ENCODE measurements around the gene SCIN.
A peak's percentile ranks its signal among the peaks of the same experiment; 100 is the strongest.
"Not testable (repeated sequence)": the region's sequence is repeated elsewhere in the genome, so short reads cannot be mapped to it uniquely, and the experiment has no call there.

The SCIN gene

DNA sequence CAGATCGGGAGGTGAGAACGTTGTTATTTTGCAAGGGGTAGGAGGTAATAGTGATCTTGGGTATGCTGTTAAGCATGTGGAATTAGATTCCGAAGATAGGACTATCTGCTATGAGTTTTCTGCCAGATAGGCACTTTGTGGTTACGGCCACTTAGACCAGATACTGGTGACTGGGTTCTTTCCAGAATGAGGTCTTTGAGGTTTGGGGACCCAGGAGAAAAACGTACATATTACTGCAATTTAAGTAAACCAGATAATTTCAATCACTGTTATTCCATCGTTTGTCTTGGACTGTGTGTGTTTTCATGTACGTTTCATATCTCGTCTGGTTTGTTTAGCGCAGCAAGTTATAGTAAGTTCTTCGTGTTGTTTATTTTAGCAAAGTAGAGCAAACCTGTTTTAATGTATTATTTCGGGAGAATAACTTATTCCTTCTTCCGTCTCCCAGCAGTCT lies 117.2 kb downstream of the SCIN start:
- peak overlapping the region; percentile 97 for H3K27ac Mint-ChIP-seq
- DNase-seq (no peak), ATAC-seq (replicated peaks) (no peak)
- peaks cover 12 to 28% of the 10 kb centered on the region in 2 donors for H3K4me1 Mint-ChIP-seq
- peaks cover 3 to 4% of the 10 kb centered on the region in 2 donors for H3K9me3 Mint-ChIP-seq
- H3K27me3 Mint-ChIP-seq, result no peaks in the 10 kb centered on the region
- peaks cover 0 to under 1% of the 10 kb centered on the region in 2 donors for H3K36me3 Mint-ChIP-seq
- peak overlapping the region; percentile 94 to 96 for H3K4me3 Mint-ChIP-seq

DNA sequence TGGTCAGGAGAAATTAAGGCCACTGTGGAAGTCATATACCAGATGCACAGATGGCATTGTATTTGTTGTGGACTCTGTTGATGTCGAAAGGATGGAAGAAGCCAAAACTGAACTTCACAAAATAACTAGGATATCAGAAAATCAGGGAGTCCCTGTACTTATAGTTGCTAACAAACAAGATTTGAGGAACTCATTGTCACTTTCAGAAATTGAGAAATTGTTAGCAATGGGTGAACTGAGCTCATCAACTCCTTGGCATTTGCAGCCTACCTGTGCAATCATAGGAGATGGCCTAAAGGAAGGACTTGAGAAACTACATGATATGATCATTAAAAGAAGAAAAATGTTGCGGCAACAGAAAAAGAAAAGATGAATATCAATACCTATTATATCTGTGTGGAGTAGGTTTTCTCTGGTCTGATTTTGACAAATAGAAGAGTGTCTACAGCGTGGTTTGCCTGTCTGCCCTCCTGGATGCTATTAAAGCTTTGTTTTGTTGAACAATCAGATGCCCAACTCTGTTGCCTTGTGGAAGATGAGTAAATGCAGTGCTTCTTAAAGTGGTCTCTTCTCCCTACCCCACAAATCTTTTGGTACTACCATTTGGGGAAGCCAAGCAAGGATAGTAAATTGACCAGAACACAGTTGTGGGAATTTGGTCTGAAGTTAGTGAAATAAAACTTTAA lies 118.1 kb downstream of the SCIN start:
- DNase-seq; ATAC-seq (replicated peaks); H3K27me3 Mint-ChIP-seq; H3K36me3 Mint-ChIP-seq; H3K27ac Mint-ChIP-seq; H3K9me3 Mint-ChIP-seq: not testable (repeated sequence)
- peaks cover 14 to 32% of the 10 kb centered on the region in 2 donors for H3K4me1 Mint-ChIP-seq
- H3K4me3 Mint-ChIP-seq, result peak overlapping the region in 1 of 2 donors; percentile 94

DNA sequence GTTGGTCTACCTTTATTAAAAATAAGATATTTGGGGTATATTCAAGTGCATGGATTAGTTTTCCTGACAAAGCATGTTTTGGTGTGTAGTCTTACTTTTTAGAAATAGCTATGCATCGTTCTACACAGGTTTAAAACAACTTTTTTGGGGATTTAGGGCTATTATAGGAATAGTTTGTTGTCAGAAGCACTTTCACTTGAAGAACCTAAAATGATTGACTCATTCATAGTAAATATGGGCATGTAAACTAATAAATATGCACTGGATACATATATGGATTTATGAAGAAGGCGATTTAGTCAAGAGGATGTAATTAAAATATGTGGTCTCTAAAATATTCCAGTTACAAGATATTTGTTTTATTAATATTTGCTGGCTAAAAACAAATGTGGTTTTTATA lies 118.9 kb downstream of the SCIN start:
- no peak overlapping the region for H3K27ac Mint-ChIP-seq
- no peak overlapping the region for H3K4me3 Mint-ChIP-seq
- H3K27me3 Mint-ChIP-seq, result no peaks in the 10 kb centered on the region
- peaks cover 3 to 4% of the 10 kb centered on the region in 2 donors for H3K9me3 Mint-ChIP-seq
- H3K4me1 Mint-ChIP-seq, result peaks cover 15 to 32% of the 10 kb centered on the region in 2 donors
- DNase-seq (no peak), ATAC-seq (replicated peaks) (no peak)
- H3K36me3 Mint-ChIP-seq, result peaks cover 0 to 4% of the 10 kb centered on the region in 2 donors

DNA sequence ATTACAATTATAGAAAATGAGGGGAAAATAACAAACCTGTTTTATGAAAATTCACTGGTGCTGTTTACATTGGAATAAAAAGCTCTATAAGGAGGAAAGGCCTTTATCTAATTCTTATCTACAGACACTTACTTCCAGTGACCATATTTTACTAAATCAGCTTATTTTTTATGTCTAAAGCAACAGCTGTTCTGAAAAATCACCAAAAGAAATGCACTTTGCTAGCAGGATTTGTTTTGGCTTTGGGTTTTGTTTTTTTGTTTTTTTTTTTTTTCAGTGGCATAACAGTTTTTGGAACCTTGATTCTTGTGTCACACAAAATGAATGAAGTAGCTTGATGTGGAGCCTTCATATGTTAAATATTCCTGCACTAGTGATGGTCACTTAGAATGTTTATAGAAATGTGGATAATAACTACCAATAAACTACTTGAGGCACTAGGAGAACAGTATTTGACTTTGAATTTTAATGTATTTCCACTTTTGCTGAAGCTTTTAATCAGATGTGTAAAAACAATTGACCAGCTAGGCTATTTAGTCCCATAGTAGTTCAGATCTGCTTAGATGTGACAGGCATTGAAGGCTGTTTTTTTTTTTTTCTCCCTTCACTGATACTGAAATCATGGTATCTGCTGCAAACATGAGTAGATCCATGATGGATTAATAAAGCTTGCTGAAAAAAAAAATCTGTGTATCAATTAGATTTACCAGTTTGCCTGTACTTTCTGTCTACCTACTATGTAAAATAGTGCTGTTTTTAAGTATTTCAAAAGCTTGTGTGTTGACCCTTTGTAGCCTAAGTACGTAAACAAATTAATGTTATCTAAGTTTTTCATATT lies 119.7 kb downstream of the SCIN start:
- peaks cover 0 to 4% of the 10 kb centered on the region in 2 donors for H3K36me3 Mint-ChIP-seq
- H3K9me3 Mint-ChIP-seq, result peaks cover 3 to 4% of the 10 kb centered on the region in 2 donors
- no peaks in the 10 kb centered on the region for H3K27me3 Mint-ChIP-seq
- H3K4me3 Mint-ChIP-seq, result no peak overlapping the region
- DNase-seq (no peak), ATAC-seq (replicated peaks) (no peak)
- H3K4me1 Mint-ChIP-seq, result peaks cover 19 to 40% of the 10 kb centered on the region in 2 donors
- no peak overlapping the region for H3K27ac Mint-ChIP-seq

DNA sequence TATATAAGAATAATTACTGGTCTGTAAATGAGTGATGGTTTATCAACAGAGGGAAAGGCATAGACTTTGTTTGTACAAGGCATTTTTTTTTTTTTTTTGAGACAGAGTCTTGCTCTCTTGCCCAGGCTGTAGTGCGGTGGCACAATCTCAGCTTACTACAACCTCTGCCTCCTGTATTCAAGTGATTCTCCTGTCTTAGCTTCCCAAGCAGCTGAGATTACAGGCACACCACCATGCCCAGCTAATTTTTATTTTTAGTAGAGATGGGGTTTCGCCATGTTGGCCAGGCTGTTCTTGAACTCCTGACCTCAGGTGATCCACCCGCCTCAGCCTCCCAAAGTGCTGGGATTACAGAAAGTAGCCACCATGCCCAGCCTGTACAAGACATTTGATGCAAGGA lies 120.9 kb downstream of the SCIN start:
- H3K27me3 Mint-ChIP-seq; H3K9me3 Mint-ChIP-seq; H3K27ac Mint-ChIP-seq; DNase-seq; H3K36me3 Mint-ChIP-seq; H3K4me3 Mint-ChIP-seq; ATAC-seq (replicated peaks): not testable (repeated sequence)
- peaks cover 20 to 35% of the 10 kb centered on the region in 2 donors for H3K4me1 Mint-ChIP-seq

DNA sequence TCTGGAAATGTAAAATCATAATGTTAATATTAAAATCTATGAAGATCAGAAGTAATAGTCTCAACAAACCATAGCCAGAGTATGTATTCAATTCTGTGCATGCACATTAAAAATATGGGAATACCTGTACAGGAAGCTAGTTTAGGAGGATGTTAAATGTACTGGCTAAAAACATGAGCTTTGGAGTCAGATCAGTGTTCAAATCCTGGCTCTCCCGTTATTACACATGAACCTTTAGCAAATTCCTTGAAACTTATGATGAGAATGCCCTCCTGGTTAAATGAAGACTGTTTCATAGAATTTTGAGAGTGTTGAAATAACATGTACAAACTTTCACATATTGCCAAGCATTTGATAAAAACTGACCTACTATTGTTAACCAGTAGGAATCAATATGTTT lies 121.5 kb downstream of the SCIN start:
- H3K36me3 Mint-ChIP-seq, result peaks cover 0 to 8% of the 10 kb centered on the region in 2 donors
- H3K27me3 Mint-ChIP-seq, result no peaks in the 10 kb centered on the region
- no peaks in the 10 kb centered on the region for H3K9me3 Mint-ChIP-seq
- DNase-seq, result no peak
- peaks cover 24 to 42% of the 10 kb centered on the region in 2 donors for H3K4me1 Mint-ChIP-seq
- ATAC-seq (replicated peaks), result no peak
- H3K4me3 Mint-ChIP-seq, result no peak overlapping the region
- no peak overlapping the region for H3K27ac Mint-ChIP-seq

DNA sequence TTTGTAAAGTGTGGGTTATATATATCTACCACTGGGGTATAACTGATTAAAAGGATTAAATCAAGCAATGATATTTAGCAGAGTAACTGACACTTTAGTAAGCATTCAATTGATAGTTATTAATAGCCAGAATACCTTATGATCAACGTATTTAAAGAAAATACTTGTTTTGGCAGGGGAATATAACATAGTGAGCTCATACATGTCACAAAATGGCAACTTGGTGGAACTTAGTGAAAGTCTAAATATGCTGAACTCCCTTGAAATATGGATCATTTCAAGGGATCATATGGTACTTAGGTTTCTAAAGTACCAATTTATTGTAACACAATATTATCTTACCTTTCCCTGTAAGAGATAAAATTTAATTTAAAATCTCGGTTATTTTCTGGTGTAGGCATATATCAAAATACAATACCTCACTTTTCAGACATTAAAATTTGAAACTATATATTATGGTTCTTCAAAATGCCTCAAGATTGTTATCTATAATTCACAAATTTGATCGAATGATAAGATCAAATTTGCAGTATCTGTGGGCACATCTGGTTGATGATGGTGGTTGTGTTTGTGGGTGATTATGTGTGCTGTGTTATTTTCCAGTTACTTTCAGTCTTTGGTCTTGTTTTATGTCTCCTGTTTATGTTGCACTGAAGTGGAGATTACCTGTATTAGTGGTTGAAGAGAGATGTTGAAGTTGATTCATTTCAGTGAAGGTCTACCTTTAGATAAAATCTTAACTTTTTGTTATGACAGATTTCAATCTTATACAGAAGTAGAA lies 122.1 kb downstream of the SCIN start:
- Mint-ChIP-seq H3K27ac (peak overlapping the region; percentile 3), H3K27me3 (no peaks in the 10 kb centered on the region), H3K9me3 (no peaks in the 10 kb centered on the region), H3K36me3 (peaks cover 0 to 8% of the 10 kb centered on the region in 2 donors), H3K4me3 (no peak overlapping the region), H3K4me1 (peaks cover 23 to 44% of the 10 kb centered on the region in 2 donors)
- DNase-seq (no peak), ATAC-seq (replicated peaks) (no peak)

DNA sequence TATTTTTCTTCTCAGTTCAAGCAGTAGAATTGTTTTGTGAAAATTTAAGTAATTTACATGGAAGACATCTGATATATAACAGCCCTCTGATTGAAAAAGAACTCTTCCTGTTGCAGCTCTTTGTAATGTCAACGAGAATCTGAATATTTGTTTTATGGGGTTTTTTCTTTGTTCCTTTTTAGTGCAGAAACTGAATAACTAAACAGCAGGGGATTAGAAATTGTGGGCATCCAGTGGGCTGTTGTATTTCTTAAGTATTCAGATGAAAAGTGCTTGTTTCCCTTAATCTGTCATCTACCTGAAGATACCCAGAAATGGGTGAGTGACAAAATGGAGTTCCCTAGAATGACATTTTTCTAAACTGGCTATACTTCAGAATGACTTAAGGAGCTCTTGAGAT lies 124.3 kb downstream of the SCIN start:
- Mint-ChIP-seq H3K4me1 (peaks cover 20 to 32% of the 10 kb centered on the region in 2 donors), H3K4me3 (peak overlapping the region in 1 of 2 donors; percentile 7), H3K9me3 (no peaks in the 10 kb centered on the region), H3K27me3 (no peaks in the 10 kb centered on the region), H3K36me3 (peaks cover 0 to 8% of the 10 kb centered on the region in 2 donors), H3K27ac (peak overlapping the region; percentile 69)
- peak; percentile 80 to 90 for ATAC-seq (replicated peaks)
- DNase-seq, result no peak

DNA sequence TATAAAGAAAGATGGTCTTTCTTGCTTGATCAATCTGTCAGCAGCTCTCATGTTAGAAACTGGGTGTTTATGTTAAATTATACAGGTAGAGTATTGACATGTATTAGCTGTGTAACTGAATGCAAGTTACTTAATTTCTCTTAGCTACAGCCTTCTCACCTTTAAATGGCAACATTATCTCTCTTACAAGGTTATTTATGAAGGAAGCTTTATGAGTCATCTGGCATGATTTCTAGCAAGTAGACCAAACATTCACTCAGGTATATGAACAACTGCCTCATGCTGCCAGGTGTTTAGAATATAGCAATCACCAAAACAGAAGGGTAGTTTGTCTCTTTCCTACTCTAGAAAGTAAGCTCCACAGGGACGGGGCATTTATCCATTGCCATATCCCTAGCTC lies 125.4 kb downstream of the SCIN start:
- no peaks in the 10 kb centered on the region for H3K27me3 Mint-ChIP-seq
- no peak overlapping the region for H3K4me3 Mint-ChIP-seq
- peaks cover 8% of the 10 kb centered on the region in 2 donors for H3K36me3 Mint-ChIP-seq
- peak; percentile 35 to 38 for ATAC-seq (replicated peaks)
- peak overlapping the region; percentile 72 for H3K27ac Mint-ChIP-seq
- peaks cover 0 to under 1% of the 10 kb centered on the region in 2 donors for H3K9me3 Mint-ChIP-seq
- no peak for DNase-seq
- peaks cover 20 to 29% of the 10 kb centered on the region in 2 donors for H3K4me1 Mint-ChIP-seq

DNA sequence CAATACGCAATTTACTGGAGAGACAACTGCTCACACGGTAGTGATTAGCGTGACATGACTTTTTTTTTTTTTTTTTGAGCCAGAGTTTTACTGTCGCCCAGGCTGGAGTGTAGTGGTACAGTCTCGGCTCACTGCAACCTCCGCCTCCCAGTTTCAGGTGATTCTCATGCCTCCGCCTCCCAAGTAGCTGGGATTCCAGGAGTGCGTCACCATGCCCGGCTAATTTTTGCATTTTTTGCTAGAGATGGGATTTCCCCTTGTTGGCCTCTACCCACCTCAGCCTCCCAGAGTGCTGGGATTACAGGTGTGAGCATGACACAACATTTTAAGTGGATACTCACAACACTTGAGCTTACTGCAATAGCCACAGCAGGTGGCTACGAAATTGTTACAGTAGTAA lies 128.8 kb downstream of the SCIN start:
- Mint-ChIP-seq H3K36me3 (peaks cover 9 to 17% of the 10 kb centered on the region in 2 donors), H3K27me3 (no peaks in the 10 kb centered on the region), H3K4me3 (no peak overlapping the region), H3K9me3 (peaks cover 3 to 7% of the 10 kb centered on the region in 2 donors), H3K27ac (no peak overlapping the region), H3K4me1 (peaks cover 16 to 23% of the 10 kb centered on the region in 2 donors)
- no peak for ATAC-seq (replicated peaks)
- no peak for DNase-seq

DNA sequence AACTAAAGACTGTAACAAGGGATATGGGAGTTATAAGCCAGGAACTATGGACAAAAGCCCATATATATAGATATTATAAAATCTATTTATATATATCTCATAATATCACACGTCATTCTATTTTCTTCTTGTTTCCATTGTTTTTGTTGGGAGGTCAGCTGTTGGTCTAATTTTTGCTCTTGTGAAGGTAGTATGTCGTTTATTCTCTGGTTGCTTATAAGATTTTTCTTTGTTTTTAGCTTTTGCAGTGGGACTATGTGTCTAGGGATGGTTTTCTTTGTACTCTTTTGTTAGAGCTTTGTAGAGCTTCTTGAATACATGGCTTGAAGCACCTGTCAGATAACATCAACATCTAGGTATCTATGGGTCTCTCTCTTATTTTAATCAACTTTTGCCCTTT lies 130.9 kb downstream of the SCIN start:
- H3K4me1 Mint-ChIP-seq, result peaks cover 5 to 15% of the 10 kb centered on the region in 2 donors
- no peak overlapping the region for H3K27ac Mint-ChIP-seq
- ATAC-seq (replicated peaks), result no peak
- no peak for DNase-seq
- no peaks in the 10 kb centered on the region for H3K27me3 Mint-ChIP-seq
- H3K36me3 Mint-ChIP-seq, result peaks cover 8 to 17% of the 10 kb centered on the region in 2 donors
- H3K4me3 Mint-ChIP-seq, result no peak overlapping the region
- peaks cover 3 to 7% of the 10 kb centered on the region in 2 donors for H3K9me3 Mint-ChIP-seq

DNA sequence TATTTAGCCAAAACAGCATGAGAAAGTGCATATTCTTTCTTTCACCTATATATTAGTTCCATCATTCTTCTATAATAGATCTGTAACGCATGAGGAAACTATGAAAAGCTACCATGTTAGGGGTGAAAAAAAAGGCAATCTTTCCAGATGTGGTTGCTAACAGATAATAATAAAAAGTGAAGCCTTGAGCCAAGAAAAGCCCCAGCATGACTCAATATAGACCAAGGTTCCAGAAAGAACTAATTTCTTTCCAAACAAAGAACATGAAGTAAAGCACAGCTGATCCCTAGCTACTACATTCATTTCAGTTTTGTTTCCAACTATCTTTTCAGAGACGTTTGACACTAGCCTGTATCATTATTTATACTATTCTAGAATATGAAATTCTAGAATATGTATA lies 133.4 kb downstream of the SCIN start:
- no peaks in the 10 kb centered on the region for H3K27me3 Mint-ChIP-seq
- peaks cover 4 to 11% of the 10 kb centered on the region in 2 donors for H3K4me1 Mint-ChIP-seq
- DNase-seq, result no peak
- H3K36me3 Mint-ChIP-seq, result peaks cover 5 to 20% of the 10 kb centered on the region in 2 donors
- peaks cover 3 to 7% of the 10 kb centered on the region in 2 donors for H3K9me3 Mint-ChIP-seq
- H3K27ac Mint-ChIP-seq, result no peak overlapping the region
- no peak for ATAC-seq (replicated peaks)
- H3K4me3 Mint-ChIP-seq, result no peak overlapping the region

DNA sequence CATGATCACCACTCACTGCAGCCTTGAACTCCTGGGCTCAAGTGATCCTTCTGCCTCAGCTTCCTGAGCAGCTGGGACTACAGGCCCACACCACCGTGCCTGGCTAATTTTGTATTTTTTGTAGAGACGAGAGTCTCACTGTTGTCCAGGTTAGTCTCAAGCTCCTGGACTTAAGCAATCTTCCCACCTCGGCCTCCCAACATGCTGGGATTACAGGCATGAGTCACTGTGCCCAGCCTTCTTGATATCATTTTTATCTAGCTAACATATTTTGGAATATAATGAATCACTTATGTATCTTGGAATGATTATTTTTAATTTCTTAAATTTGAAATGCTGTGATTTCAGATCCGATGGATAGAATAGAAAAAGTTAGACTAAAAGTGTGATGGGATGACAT lies 135.4 kb downstream of the SCIN start:
- H3K36me3 Mint-ChIP-seq, result peaks cover 5 to 12% of the 10 kb centered on the region in 2 donors

More for the DNA sequence above, 135.4 kb downstream of the SCIN start:
- no peak overlapping the region for H3K4me3 Mint-ChIP-seq
- peaks cover 3 to 7% of the 10 kb centered on the region in 2 donors for H3K9me3 Mint-ChIP-seq
- DNase-seq (no peak), ATAC-seq (replicated peaks) (no peak)
- H3K4me1 Mint-ChIP-seq, result peaks cover 4 to 11% of the 10 kb centered on the region in 2 donors
- no peak overlapping the region for H3K27ac Mint-ChIP-seq
- H3K27me3 Mint-ChIP-seq, result no peaks in the 10 kb centered on the region
